ENCODE measurements around the gene CSN2. TPM values are rescaled to one million over a fixed set of nuclear protein-coding genes. Genes with fewer than 3 reads are reported as not detected.

CSN2 gene
- total and polyA plus RNA-seq, 4 donors, result not detected

DNA sequence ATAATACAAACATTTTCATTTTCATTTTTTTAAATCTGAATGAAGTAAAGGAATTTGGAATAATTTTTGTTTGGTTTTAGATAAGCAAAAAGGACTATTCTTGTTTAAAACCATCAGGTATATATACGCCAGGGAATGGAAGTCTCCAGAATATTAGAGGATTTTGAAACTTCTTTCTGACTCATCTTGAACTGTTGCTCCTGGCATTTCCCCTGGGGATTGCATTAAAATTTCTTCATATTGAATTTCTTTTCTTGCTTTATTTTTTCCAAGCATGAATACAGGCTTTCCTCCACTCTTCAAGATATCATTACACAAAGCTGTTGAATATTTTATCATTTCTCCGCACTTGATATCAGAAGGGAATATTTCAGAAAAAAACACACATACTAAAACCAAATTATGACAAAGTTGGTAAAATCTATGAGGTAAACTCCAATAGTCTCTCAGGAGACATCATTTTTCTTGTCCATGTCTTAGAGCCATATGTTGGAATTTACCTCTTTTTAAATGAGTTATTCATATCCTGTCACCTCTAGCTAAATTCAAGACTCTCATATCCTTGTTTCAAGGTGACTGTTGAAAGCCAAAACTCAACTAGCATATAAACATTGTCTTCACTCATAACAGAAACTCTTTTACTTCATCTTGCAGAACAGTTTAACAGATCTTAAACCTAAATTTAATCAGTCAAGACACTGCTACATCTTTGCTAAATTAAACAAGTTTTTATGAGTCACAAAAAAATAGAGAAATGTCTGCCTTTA is 55.3 kb downstream of the CSN2 start:
- no peak for DNase-seq (ENCODE audit: low read depth in 4 of 6, low spot score in 6 of 6)
- H3K9me3 ChIP-seq (ENCODE audit: control insufficient read depth, insufficient read depth, low read length), result no peaks in the 10 kb centered on the region
- H3K27me3 ChIP-seq (ENCODE audit: control insufficient read depth, insufficient read depth, low read length), result no peaks in the 10 kb centered on the region
- H3K4me3 ChIP-seq (ENCODE audit: low read depth, low read length), result no peak overlapping the region
- no CpG with 5 or more reads among the region's 2 CpGs for WGBS (ENCODE audit: insufficient coverage)
- no peak overlapping the region for H3K27ac ChIP-seq (ENCODE audit: low read depth, low read length)
- H3K36me3 ChIP-seq (ENCODE audit: control insufficient read depth, insufficient read depth, low read length), result no peaks in the 10 kb centered on the region
- no peaks in the 10 kb centered on the region for H3K4me1 ChIP-seq (ENCODE audit: control insufficient read depth, insufficient read depth, low read length)

DNA sequence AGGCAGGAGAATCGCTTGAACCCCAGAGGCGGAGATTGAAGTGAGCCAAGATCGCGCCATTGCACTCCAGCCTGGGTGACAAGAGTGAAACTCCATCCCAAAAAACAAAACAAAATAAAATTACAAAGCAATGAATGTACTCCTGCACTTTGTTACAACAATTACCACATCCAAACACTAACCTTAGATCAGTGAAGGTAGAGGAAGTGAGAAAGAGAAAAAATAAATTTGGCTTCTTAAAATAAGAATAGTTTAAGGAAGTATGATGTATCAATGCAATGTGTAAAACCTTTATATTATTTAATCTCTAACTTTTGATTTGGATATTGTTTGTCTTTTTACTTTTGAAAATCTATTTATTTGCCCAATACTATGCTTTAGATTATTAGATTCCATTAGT is 56.3 kb downstream of the CSN2 start:
- 100% methylated on average over 2 of the region's 4 CpGs for WGBS (ENCODE audit: insufficient coverage)
- DNase-seq (ENCODE audit: low read depth in 4 of 6, low spot score in 6 of 6), result no peak
- no peaks in the 10 kb centered on the region for H3K27me3 ChIP-seq (ENCODE audit: control insufficient read depth, insufficient read depth, low read length)
- H3K9me3 ChIP-seq (ENCODE audit: control insufficient read depth, insufficient read depth, low read length), result no peaks in the 10 kb centered on the region
- H3K4me3 ChIP-seq (ENCODE audit: low read depth, low read length), result no peak overlapping the region
- H3K27ac ChIP-seq (ENCODE audit: low read depth, low read length), result no peak overlapping the region
- no peaks in the 10 kb centered on the region for H3K4me1 ChIP-seq (ENCODE audit: control insufficient read depth, insufficient read depth, low read length)
- H3K36me3 ChIP-seq (ENCODE audit: control insufficient read depth, insufficient read depth, low read length), result no peaks in the 10 kb centered on the region

DNA sequence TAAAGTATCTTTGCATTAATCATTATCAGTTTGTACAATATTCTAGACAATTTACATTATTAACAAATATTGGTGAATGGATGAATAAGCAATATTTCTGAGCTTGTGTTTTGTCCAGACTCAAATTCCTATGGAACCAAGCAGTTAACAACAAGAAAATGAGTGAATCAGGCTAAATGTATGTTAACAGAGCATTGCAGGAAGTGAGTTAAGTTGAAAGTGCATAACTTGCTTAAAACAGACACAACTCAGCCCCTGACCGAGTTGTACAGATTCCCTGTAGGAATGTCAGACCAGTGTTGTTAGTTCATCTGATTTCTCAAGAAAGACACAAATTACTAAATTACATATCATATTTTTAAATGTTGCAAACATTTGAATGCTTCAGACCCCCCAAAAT is 58.4 kb downstream of the CSN2 start:
- no CpG with 5 or more reads among the region's 1 CpG for WGBS (ENCODE audit: insufficient coverage)
- Histone ChIP-seq H3K27me3 (ENCODE audit: control insufficient read depth, insufficient read depth, low read length) (no peaks in the 10 kb centered on the region), H3K9me3 (ENCODE audit: control insufficient read depth, insufficient read depth, low read length) (no peaks in the 10 kb centered on the region), H3K4me1 (ENCODE audit: control insufficient read depth, insufficient read depth, low read length) (no peaks in the 10 kb centered on the region), H3K27ac (ENCODE audit: low read depth, low read length) (no peak overlapping the region), H3K36me3 (ENCODE audit: control insufficient read depth, insufficient read depth, low read length) (no peaks in the 10 kb centered on the region), H3K4me3 (ENCODE audit: low read depth, low read length) (no peak overlapping the region)
- DNase-seq (ENCODE audit: low read depth in 4 of 6, low spot score in 6 of 6), result no peak

Other genes starting within 250 kb of the CSN2 start
- 1 to 10 TPM; 2.0 to 3.6 TPM for gene SULT1B1, start 205.1 kb downstream of the CSN2 start, total RNA-seq
- 1 to 10 TPM; 1.2 to 1.4 TPM for gene SULT1B1, start 205.1 kb downstream of the CSN2 start, polyA plus RNA-seq (ENCODE audit: insufficient read length in 2 of 2)
- gene SULT1E1, start 105.6 kb downstream of the CSN2 start, total RNA-seq, result 100 to 1,000 TPM in 1 of 2 donors, 10 to 100 TPM in 1; 41.4 to 218 TPM
- 10 to 100 TPM; 19.3 to 33.4 TPM for gene SULT1E1, start 105.6 kb downstream of the CSN2 start, polyA plus RNA-seq (ENCODE audit: insufficient read length in 2 of 2)
- not detected for gene CSN1S1, start 34.7 kb downstream of the CSN2 start, total RNA-seq
- not detected for gene CSN1S1, start 34.7 kb downstream of the CSN2 start, polyA plus RNA-seq (ENCODE audit: insufficient read length in 2 of 2)
- not detected for gene STATH, start 30.2 kb upstream of the CSN2 start, total RNA-seq
- not detected for gene STATH, start 30.2 kb upstream of the CSN2 start, polyA plus RNA-seq (ENCODE audit: insufficient read length in 2 of 2)
- gene HTN3, start 62.7 kb upstream of the CSN2 start, total RNA-seq, result not detected
- not detected for gene HTN3, start 62.7 kb upstream of the CSN2 start, polyA plus RNA-seq (ENCODE audit: insufficient read length in 2 of 2)
- not detected for gene HTN1, start 84.7 kb upstream of the CSN2 start, total RNA-seq
- gene HTN1, start 84.7 kb upstream of the CSN2 start, polyA plus RNA-seq (ENCODE audit: insufficient read length in 2 of 2), result under 1 TPM in 1 of 2 donors, not detected in 1; 0.08 TPM
- gene PRR27, start 188.5 kb upstream of the CSN2 start, total RNA-seq, result not detected
- gene PRR27, start 188.5 kb upstream of the CSN2 start, polyA plus RNA-seq (ENCODE audit: insufficient read length in 2 of 2), result under 1 TPM; 0.05 to 0.06 TPM
- gene ODAM, start 230.0 kb upstream of the CSN2 start, total RNA-seq, result not detected
- gene ODAM, start 230.0 kb upstream of the CSN2 start, polyA plus RNA-seq (ENCODE audit: insufficient read length in 2 of 2), result not detected

Data from spinal cord (tissue), 10 donors.